AG09309 (cell line): ENCODE results near the gene LAT.
"Not testable (repeated sequence)": the region's sequence is repeated elsewhere in the genome, so short reads cannot be mapped to it uniquely, and the experiment has no call there.

Experiments
- DNase-seq: peaks from one replicate; pipeline ENCODE4 v3.0.0-alpha.2; 2010; ENCODE audit warnings: low read depth
- H3K4me3 ChIP-seq: 2 replicates; pipeline ENCODE4 v1.5.1; 2011; ENCODE audit warnings: mild to moderate bottlenecking, low read depth, low read length, moderate library complexity; ENCODE audit not compliant: control insufficient read depth
- TF ChIP-seq, protein P1 (sequence below): IDR thresholded peaks from 2 replicates; pipeline ENCODE4 v1.5.1; 2011; ENCODE audit warnings: mild to moderate bottlenecking, low read depth, low read length, inconsistent platforms; ENCODE audit not compliant: insufficient read depth, control insufficient read depth; ENCODE audit errors: missing control alignments

Gene LAT

GRCh38 chr16:28990375-28991040, 5.7 kb downstream of the LAT start:
- H3K4me3 ChIP-seq: no peak overlapping the region
- no peak for DNase-seq

GRCh38 chr16:28991687-28992086, 6.8 kb downstream of the LAT start:
- no peak for DNase-seq
- TF ChIP-seq, protein P1, sequence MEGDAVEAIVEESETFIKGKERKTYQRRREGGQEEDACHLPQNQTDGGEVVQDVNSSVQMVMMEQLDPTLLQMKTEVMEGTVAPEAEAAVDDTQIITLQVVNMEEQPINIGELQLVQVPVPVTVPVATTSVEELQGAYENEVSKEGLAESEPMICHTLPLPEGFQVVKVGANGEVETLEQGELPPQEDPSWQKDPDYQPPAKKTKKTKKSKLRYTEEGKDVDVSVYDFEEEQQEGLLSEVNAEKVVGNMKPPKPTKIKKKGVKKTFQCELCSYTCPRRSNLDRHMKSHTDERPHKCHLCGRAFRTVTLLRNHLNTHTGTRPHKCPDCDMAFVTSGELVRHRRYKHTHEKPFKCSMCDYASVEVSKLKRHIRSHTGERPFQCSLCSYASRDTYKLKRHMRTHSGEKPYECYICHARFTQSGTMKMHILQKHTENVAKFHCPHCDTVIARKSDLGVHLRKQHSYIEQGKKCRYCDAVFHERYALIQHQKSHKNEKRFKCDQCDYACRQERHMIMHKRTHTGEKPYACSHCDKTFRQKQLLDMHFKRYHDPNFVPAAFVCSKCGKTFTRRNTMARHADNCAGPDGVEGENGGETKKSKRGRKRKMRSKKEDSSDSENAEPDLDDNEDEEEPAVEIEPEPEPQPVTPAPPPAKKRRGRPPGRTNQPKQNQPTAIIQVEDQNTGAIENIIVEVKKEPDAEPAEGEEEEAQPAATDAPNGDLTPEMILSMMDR: no peak
- no peak overlapping the region for H3K4me3 ChIP-seq

More at GRCh38 chr16:28990375-28991040, 5.7 kb downstream of the LAT start:
- TF ChIP-seq, protein P1: no peak

GRCh38 chr16:28992496-28992895, 7.6 kb downstream of the LAT start:
- no peak for DNase-seq
- TF ChIP-seq, protein P1: no peak
- H3K4me3 ChIP-seq: no peak overlapping the region

- no peak for DNase-seq
- TF ChIP-seq, protein P1: no peak
- no peak overlapping the region for H3K4me3 ChIP-seq
These were observed 14.0 kb downstream of the LAT start for GRCh38 chr16:28998837-28999236.

GRCh38 chr16:28999577-28999976, 14.7 kb downstream of the LAT start:
- H3K4me3 ChIP-seq: no peak overlapping the region
- TF ChIP-seq, protein P1: no peak
- no peak for DNase-seq

GRCh38 chr16:29000019-29000418, 15.2 kb downstream of the LAT start:
- no peak overlapping the region for H3K4me3 ChIP-seq
- TF ChIP-seq, protein P1: no peak
- no peak for DNase-seq

DNA sequence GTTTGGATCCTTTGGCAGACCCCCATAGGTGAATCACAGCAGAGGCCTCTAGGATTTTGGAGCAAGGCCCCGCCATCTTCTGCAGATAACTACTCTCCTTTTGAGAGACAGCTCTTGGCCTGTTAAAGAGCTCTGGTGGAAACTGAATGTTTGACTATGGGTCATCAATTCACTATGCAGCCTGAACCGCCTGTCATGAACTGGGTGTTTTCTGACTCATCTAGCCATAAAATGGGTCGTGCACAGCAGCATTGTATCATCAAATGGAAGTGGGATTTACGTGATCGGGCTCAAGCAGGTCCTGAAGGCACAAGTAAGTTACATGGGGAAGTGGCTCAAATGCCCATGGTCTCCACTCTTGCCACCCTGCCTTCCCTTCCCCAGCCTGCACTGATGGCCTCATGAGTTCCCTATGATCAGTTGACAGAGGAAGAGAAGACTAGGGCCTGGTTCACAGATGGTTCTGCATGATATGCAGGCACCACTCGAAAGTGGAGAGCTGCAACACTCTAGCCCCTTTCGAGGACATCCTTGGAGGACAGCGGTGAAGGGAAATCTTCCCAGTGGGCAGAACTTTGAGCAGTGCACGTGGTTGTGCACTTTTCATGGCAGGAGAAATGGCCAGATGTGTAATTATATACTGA, 19.8 kb downstream of the LAT start:
- not testable (repeated sequence) for H3K4me3 ChIP-seq, DNase-seq
